ENCODE data around the gene MPZL2.
"Not testable (repeated sequence)": the region's sequence is repeated elsewhere in the genome, so short reads cannot be mapped to it uniquely, and the experiment has no call there.

DNA sequence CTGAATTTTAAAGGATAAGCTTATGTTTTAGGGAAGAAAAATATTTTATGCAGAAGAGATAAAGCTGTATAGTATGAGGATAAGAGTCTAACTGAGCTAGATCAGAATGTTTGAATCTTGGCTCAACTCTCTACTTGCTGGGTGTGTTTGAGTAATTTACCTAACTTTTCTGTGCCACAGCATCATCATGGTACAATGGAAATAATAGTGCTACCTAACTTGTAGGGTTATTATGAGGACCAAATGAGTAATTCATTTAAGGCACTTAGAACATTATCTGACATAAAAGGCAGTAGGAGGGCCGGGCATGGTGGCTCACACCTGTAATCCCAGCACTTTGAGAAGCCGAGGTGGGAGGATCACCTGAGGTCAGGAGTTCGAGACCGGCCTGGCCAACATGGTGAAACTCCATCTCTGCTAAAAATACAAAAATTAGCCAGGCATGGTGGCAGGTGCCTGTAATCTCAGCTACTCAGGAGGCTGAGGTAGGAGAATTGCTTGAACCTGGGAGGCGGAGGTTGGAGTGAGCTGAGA, 45.0 kb upstream of the MPZL2 start:
- TF ChIP-seq, protein P1, sequence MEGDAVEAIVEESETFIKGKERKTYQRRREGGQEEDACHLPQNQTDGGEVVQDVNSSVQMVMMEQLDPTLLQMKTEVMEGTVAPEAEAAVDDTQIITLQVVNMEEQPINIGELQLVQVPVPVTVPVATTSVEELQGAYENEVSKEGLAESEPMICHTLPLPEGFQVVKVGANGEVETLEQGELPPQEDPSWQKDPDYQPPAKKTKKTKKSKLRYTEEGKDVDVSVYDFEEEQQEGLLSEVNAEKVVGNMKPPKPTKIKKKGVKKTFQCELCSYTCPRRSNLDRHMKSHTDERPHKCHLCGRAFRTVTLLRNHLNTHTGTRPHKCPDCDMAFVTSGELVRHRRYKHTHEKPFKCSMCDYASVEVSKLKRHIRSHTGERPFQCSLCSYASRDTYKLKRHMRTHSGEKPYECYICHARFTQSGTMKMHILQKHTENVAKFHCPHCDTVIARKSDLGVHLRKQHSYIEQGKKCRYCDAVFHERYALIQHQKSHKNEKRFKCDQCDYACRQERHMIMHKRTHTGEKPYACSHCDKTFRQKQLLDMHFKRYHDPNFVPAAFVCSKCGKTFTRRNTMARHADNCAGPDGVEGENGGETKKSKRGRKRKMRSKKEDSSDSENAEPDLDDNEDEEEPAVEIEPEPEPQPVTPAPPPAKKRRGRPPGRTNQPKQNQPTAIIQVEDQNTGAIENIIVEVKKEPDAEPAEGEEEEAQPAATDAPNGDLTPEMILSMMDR (IDR thresholded peaks at IDR 0.05; ENCODE audit: low read length) = not testable (repeated sequence)
- not testable (repeated sequence) for TF ChIP-seq EZH2 (IDR thresholded peaks at IDR 0.05; ENCODE audit: borderline replicate concordance, low read length)
